H1 (cell line): ENCODE results near the gene GSG1L. TPM values are rescaled to one million over a fixed set of nuclear protein-coding genes. Genes with fewer than 3 reads are reported as not detected.

Experiments used
- CTCF ChIA-PET: fragments of 300-600 bp; sonication (Branson Sonifier 250); formaldehyde crosslinking; loops from one replicate; lab custom pipeline; 2021; ENCODE audit not compliant: partially characterized antibody; lab: Charles Lee
- POLR2A ChIA-PET: fragments of 300-600 bp; sonication (Branson Sonifier 250); formaldehyde crosslinking; loops from one replicate; lab custom pipeline; 2021; ENCODE audit warnings: inconsistent platforms; ENCODE audit not compliant: partially characterized antibody; lab: Charles Lee
- DNase-seq, 2 experiments: peaks; one replicate each; pipeline versions ENCODE4 v3.0.0 to v3.0.0-alpha.2; 2010 to 2022; ENCODE audit warnings: low spot score in 2 of 2, low read depth in 1 of 2, mixed read lengths in 1 of 2
- FAIRE-seq: peaks from 2 replicates; lab custom pipeline; 2011; peaks lifted over from hg19 to GRCh38; lab: Jason Lieb, UNC
- H2AFZ ChIP-seq: 2 replicates; pipeline ENCODE4 v1.8.1; 2012; ENCODE audit warnings: low read length, inconsistent platforms
- H2AK5ac ChIP-seq: 2 replicates; pipeline ENCODE4 v1.6.1; 2013; ENCODE audit warnings: low read depth, low read length
- H2BK120ac ChIP-seq: replicated peaks from 2 replicates; pipeline ENCODE3; 2013; ENCODE audit warnings: low read depth, low read length, inconsistent platforms
- H2BK12ac ChIP-seq: 2 replicates; pipeline ENCODE4 v1.6.1; 2013; ENCODE audit warnings: low read depth, low read length
- H2BK15ac ChIP-seq: 2 replicates; pipeline ENCODE4 v1.6.1; 2013; ENCODE audit warnings: low read length
- H2BK20ac ChIP-seq: 2 replicates; pipeline ENCODE4 v1.6.1; 2013; ENCODE audit warnings: low read length
- H2BK5ac ChIP-seq: 2 replicates; pipeline ENCODE4 v1.6.1; 2013; ENCODE audit warnings: low read depth, low read length
- H3K14ac ChIP-seq: 2 replicates; pipeline ENCODE4 v1.6.1; 2013; ENCODE audit warnings: inconsistent platforms; ENCODE audit not compliant: insufficient read length
- H3K18ac ChIP-seq: 2 replicates; pipeline ENCODE4 v1.6.1; 2013; ENCODE audit warnings: low read length; ENCODE audit errors: extremely low read depth
- H3K23ac ChIP-seq: 2 replicates; pipeline ENCODE4 v1.6.1; 2013; ENCODE audit warnings: inconsistent platforms; ENCODE audit not compliant: insufficient read length
- H3K23me2 ChIP-seq: 2 replicates; pipeline ENCODE4 v1.6.1; 2013; ENCODE audit warnings: low read depth, low read length
- H3K27ac ChIP-seq: 2 replicates; pipeline ENCODE4 v1.6.1; 2011; ENCODE audit warnings: low read depth, low read length, inconsistent platforms
- H3K27me3 ChIP-seq, 4 experiments: replicated peaks in 1 of 4; 1 replicate in 1 of 4; 2 replicates in 3 of 4; pipeline versions ENCODE4 v1.6.1 to v1.8.1; 2011 to 2013; ENCODE audit warnings: low read length in 3 of 4, mild to moderate bottlenecking in 3 of 4, inconsistent platforms in 2 of 4, mixed read lengths in 2 of 4, moderate library complexity in 1 of 4; ENCODE audit not compliant: control insufficient read depth in 3 of 4, insufficient read depth in 3 of 4; ENCODE audit errors: extremely low read depth in 1 of 4
- H3K36me3 ChIP-seq, 4 experiments: 2 replicates each; pipeline versions ENCODE4 v1.6.1 to v1.8.1; 2011 to 2013; ENCODE audit warnings: mild to moderate bottlenecking in 4 of 4, low read length in 3 of 4, moderate library complexity in 2 of 4, control low read depth in 1 of 4, inconsistent platforms in 1 of 4; ENCODE audit not compliant: insufficient read depth in 4 of 4, control insufficient read depth in 2 of 4
- H3K4ac ChIP-seq: replicated peaks from 2 replicates; pipeline ENCODE3; 2013; ENCODE audit warnings: low read length, low read depth, mixed read lengths, inconsistent platforms; ENCODE audit not compliant: insufficient read length
- H3K4me1 ChIP-seq, 4 experiments: replicated peaks in 1 of 4; 1 replicate in 1 of 4; 2 replicates in 3 of 4; pipeline versions ENCODE4 v1.6.1 to v1.8.1; 2011 to 2013; ENCODE audit warnings: low read length in 3 of 4, inconsistent platforms in 2 of 4, mixed read lengths in 1 of 4; ENCODE audit not compliant: insufficient read depth in 4 of 4, control insufficient read depth in 3 of 4
- H3K4me2 ChIP-seq, 2 experiments: 2 replicates each; pipeline versions ENCODE4 v1.6.1 to v1.8.1; 2011 to 2013; ENCODE audit warnings: low read depth in 2 of 2, low read length in 2 of 2, control low read depth in 1 of 2, inconsistent platforms in 1 of 2, mild to moderate bottlenecking in 1 of 2; ENCODE audit not compliant: insufficient read depth in 1 of 2
- H3K4me3 ChIP-seq, 4 experiments: fragments of 200-600, 300-600 bp in 1 of 4; sonication (generic), shearing (Covaris generic), sonication (Bioruptor Twin) in 1 of 4; 2 replicates each; pipeline versions ENCODE4 v1.5.1 to v1.8.1; 2011 to 2016; ENCODE audit warnings: low read length in 4 of 4, low read depth in 3 of 4, control low read depth in 2 of 4, inconsistent platforms in 2 of 4, mild to moderate bottlenecking in 2 of 4, mixed read lengths in 1 of 4, moderate library complexity in 1 of 4; ENCODE audit not compliant: insufficient read depth in 2 of 4; ENCODE audit errors: extremely low read depth in 1 of 4
- H3K56ac ChIP-seq: replicated peaks from 2 replicates; pipeline ENCODE3; 2013; ENCODE audit warnings: low read depth, mild to moderate bottlenecking, mixed read lengths, low read length, inconsistent platforms; ENCODE audit not compliant: insufficient read length
- H3K79me1 ChIP-seq: 2 replicates; pipeline ENCODE4 v1.6.1; 2013; ENCODE audit warnings: low read depth, low read length, control low read depth
- H3K79me2 ChIP-seq, 2 experiments: 2 replicates each; pipeline versions ENCODE4 v1.6.1 to v1.8.1; 2012 to 2013; ENCODE audit warnings: low read length in 2 of 2, mild to moderate bottlenecking in 2 of 2, inconsistent platforms in 1 of 2; ENCODE audit not compliant: insufficient read depth in 2 of 2, control insufficient read depth in 1 of 2
- H3K9ac ChIP-seq, 4 experiments: replicated peaks in 1 of 4; 1 replicate in 1 of 4; 2 replicates in 3 of 4; pipeline versions ENCODE4 v1.6.1 to v1.8.1; 2011 to 2013; ENCODE audit warnings: low read depth in 3 of 4, low read length in 3 of 4, control low read depth in 2 of 4, mild to moderate bottlenecking in 2 of 4, moderate library complexity in 2 of 4, inconsistent platforms in 1 of 4; ENCODE audit errors: extremely low read depth in 1 of 4
- H3K9me3 ChIP-seq, 2 experiments: 2 replicates each; pipeline versions ENCODE4 v1.6.1 to v1.8.1; 2012 to 2013; ENCODE audit warnings: mild to moderate bottlenecking in 2 of 2, moderate library complexity in 2 of 2, control low read depth in 1 of 2, inconsistent platforms in 1 of 2, low read depth in 1 of 2, low read length in 1 of 2, mixed read lengths in 1 of 2; ENCODE audit not compliant: insufficient read depth in 2 of 2
- H4K20me1 ChIP-seq, 2 experiments: replicated peaks in 1 of 2; 2 replicates each; pipeline versions ENCODE3 to v1.8.1; 2011 to 2013; ENCODE audit warnings: inconsistent platforms in 2 of 2, low read length in 2 of 2, mild to moderate bottlenecking in 1 of 2; ENCODE audit not compliant: insufficient read depth in 2 of 2, control insufficient read depth in 1 of 2
- H4K5ac ChIP-seq: 2 replicates; pipeline ENCODE4 v1.6.1; 2013; ENCODE audit warnings: low read length, low read depth, mixed read lengths, inconsistent platforms; ENCODE audit not compliant: insufficient read length
- H4K8ac ChIP-seq: 2 replicates; pipeline ENCODE4 v1.8.0; 2013; ENCODE audit warnings: mild to moderate bottlenecking, moderate library complexity, low read length, inconsistent platforms; ENCODE audit not compliant: insufficient read depth; ENCODE audit errors: extremely low read depth
- H4K91ac ChIP-seq: replicated peaks from 2 replicates; pipeline ENCODE3; 2013; ENCODE audit warnings: low read length, mixed read lengths, inconsistent platforms; ENCODE audit not compliant: insufficient read length
- CBX8 ChIP-seq: fragments of 300-800, 300-1000 bp; sonication (generic); IDR thresholded peaks from 2 replicates; pipeline ENCODE4 v1.7.1; 2016; ENCODE audit warnings: low read depth, low read length, borderline replicate concordance
- RFX5 ChIP-seq: IDR thresholded peaks from 2 replicates; pipeline ENCODE4 v1.6.1; 2011; ENCODE audit warnings: low read depth, low read length, improper control_type of control experiment, borderline replicate concordance
- SIX5 ChIP-seq: IDR thresholded peaks from 2 replicates; pipeline ENCODE4 v1.6.1; 2011; ENCODE audit warnings: mild to moderate bottlenecking, low read depth, low read length
- SUZ12 ChIP-seq: fragments of 200-600 bp; sonication (generic); IDR thresholded peaks from 2 replicates; pipeline ENCODE4 v1.6.1; 2012; ENCODE audit warnings: mild to moderate bottlenecking, inconsistent platforms, low read length, moderate library complexity, mixed read lengths
- WGBS, 2 experiments: shearing (Covaris generic) in 1 of 2; methylation state at CpG; one replicate each; pipeline versions ENCODE4 v1.1.6 to v1.1.7; 2013 to 2015; ENCODE audit warnings: low lambda C conversion rate in 2 of 2, mixed read lengths in 2 of 2, inconsistent platforms in 1 of 2, low coverage in 1 of 2, missing lambda C conversion rate in 1 of 2; ENCODE audit not compliant: insufficient replicate concordance in 2 of 2, insufficient coverage in 1 of 2, insufficient read length in 1 of 2; ENCODE audit errors: extremely low coverage in 1 of 2, missing lambda C conversion rate in 1 of 2; 5-methylcytosine and 5-hydroxymethylcytosine counted together
- polyA plus RNA-seq, 7 experiments: library from polyadenylated mRNA; depleted of rRNA in 3 of 7; stranded (reverse) in 5 of 7; unstranded in 2 of 7; fragments of >200 nt in 5 of 7; fragments of 200-250 nt in 2 of 7; gene quantifications; 1 replicate in 5 of 7; 2 replicates in 1 of 7; 4 replicates in 1 of 7; pipeline versions ENCODE4 v1.2.1 to v1.2.3, GENCODE V29; 2011 to 2013; ENCODE audit warnings: missing spikeins in 2 of 7, mixed read lengths in 2 of 7
- total RNA-seq: library from RNA; stranded (reverse); fragmentation: NEBNext Ultra II Directional; extraction: Animal tissue kit (Norgen Biotek cat#: 25700); gene quantifications from 2 replicates; pipeline ENCODE4 v1.2.1, GENCODE V29; 2021

GSG1L gene
- total and polyA plus RNA-seq, 2 of the 8 experiments (the other 6 are each of a cell fraction or from before 2014, with no cell fraction given), result 0.71 to 1.1 TPM

- H3K27ac ChIP-seq, result peak overlapping the region; percentile 54; the same call in 1 of the 2 replicates
- H2AK5ac ChIP-seq, result no peak overlapping the region
- CTCF ChIA-PET, result interaction anchor here (0.7 to 4.2 kb wide), 8 partner anchors 10 to 1636 kb away, joined by 3 to 27 read pairs (median 6); no protein-coding TSS in a partner anchor
These were observed 29.8 kb upstream of the GSG1L start for GRCh38 chr16:28093385-28093725.

More at GRCh38 chr16:28093385-28093725, 29.8 kb upstream of the GSG1L start:
- FAIRE-seq (no peak), DNase-seq (no peak)
- Histone ChIP-seq H2BK15ac (no peak overlapping the region), H3K9ac (no peak overlapping the region), H3K23me2 (peaks cover 13% of the 10 kb centered on the region; the same call in 1 of the 2 replicates), H4K91ac (no peak overlapping the region), H4K5ac (peak overlapping the region; percentile 83), H2BK12ac (no peak overlapping the region), H2BK120ac (no peak overlapping the region), H4K20me1 (peaks cover 0 to 14% of the 10 kb centered on the region in 2 experiments), H3K9me3 (no peaks in the 10 kb centered on the region), H3K27me3 (no peaks in the 10 kb centered on the region), H4K8ac (no peak overlapping the region; the same call in 1 of the 2 replicates), H3K4me2 (peak overlapping the region; percentile 56 to 69; a peak in 3 of 4 replicates), H3K14ac (no peak overlapping the region), H3K18ac (peak overlapping the region; percentile 51; the same call in 1 of the 2 replicates)
- 52% methylated on average over 5 of the region's 5 CpGs; no CpG with 5 or more reads in 1 of the 2 experiments for WGBS, 2 experiments
- TF ChIP-seq CBX8, result no peak
- no peak for TF ChIP-seq SIX5
- no peak for TF ChIP-seq RFX5
- no peak for TF ChIP-seq SUZ12
- TF ChIP-seq, all 59 proteins: peak for 0
- Histone ChIP-seq H3K36me3 (peaks cover 4 to 9% (median 5%) of the 10 kb centered on the region in 4 experiments; a peak in 6 of 8 replicates), H2AFZ (no peak overlapping the region), H3K56ac (no peak overlapping the region), H3K79me2 (no peaks in the 10 kb centered on the region), H3K4me3 (peak overlapping the region in 1 of 4 experiments; percentile 34; a peak in 2 of 8 replicates), H3K4me1 (peaks cover 0 to 26% (median 12%) of the 10 kb centered on the region in 4 experiments; a peak in 6 of 7 replicates), H2BK5ac (peak overlapping the region; percentile 77; the same call in 1 of the 2 replicates), H3K23ac (no peak overlapping the region), H3K79me1 (peaks cover 4% of the 10 kb centered on the region; the same call in 1 of the 2 replicates), H3K4ac (no peak overlapping the region), H2BK20ac (no peak overlapping the region; the same call in 1 of the 2 replicates)
- POLR2A ChIA-PET, result interaction anchor here (0.7 to 1.1 kb wide), 3 partner anchors 26 to 162 kb away, joined by 3 read pairs; no protein-coding TSS in a partner anchor
